Esophagus muscularis mucosa (tissue), 4 donors: ENCODE measurements around the gene PTPRD. TPM values are rescaled to one million over a fixed set of nuclear protein-coding genes. Genes with fewer than 3 reads are reported as not detected.

Experiments
- DNase-seq: peaks from one replicate; pipeline ENCODE4 v3.0.0-alpha.2; 2017; ENCODE audit errors: extremely low spot score
- H3K27ac ChIP-seq, 4 donors: fragments of 200-600 bp; sonication (generic); replicated peaks in 1 of 4; 1 replicate in 3 of 4; 2 replicates in 1 of 4; pipeline ENCODE4 v1.5.1; 2016 to 2019; ENCODE audit warnings: mild to moderate bottlenecking in 1 of 4
- H3K27me3 ChIP-seq, 4 donors: fragments of 200-600 bp; sonication (generic); one replicate each; pipeline versions ENCODE4 v1.5.1 to v1.6.0; 2016 to 2019
- H3K36me3 ChIP-seq, 4 donors: fragments of 200-600 bp; sonication (generic); one replicate each; pipeline ENCODE4 v1.5.1; 2016 to 2019
- H3K4me1 ChIP-seq, 4 donors: fragments of 200-600 bp; sonication (generic); one replicate each; pipeline ENCODE4 v1.5.1; 2016 to 2019
- H3K4me3 ChIP-seq, 4 donors: fragments of 200-600 bp; sonication (generic); 1 replicate in 2 of 4; 2 replicates in 2 of 4; pipeline ENCODE4 v1.5.1; 2016 to 2019; ENCODE audit warnings: mild to moderate bottlenecking in 4 of 4, moderate library complexity in 1 of 4
- H3K9me3 ChIP-seq, 4 donors: fragments of 200-600 bp; sonication (generic); 1 replicate in 3 of 4; 2 replicates in 1 of 4; pipeline ENCODE4 v1.5.1; 2016 to 2019
- CTCF ChIP-seq, 3 experiments: fragments of 200-600 bp in 2 of 3; fragments of 450-650 bp in 1 of 3; sonication (generic) in 2 of 3; IDR thresholded peaks; one replicate each; pipeline ENCODE4 v1.5.1; 2017 to 2019; ENCODE audit warnings: antibody characterized with exemption in 3 of 3, mild to moderate bottlenecking in 2 of 3, moderate library complexity in 1 of 3
- EP300 ChIP-seq: sonication (generic); formaldehyde crosslinking; IDR thresholded peaks from one replicate; pipeline ENCODE4 v1.6.1; 2017; ENCODE audit warnings: antibody characterized with exemption
- POLR2A ChIP-seq: fragments of 450-650 bp; IDR thresholded peaks from one replicate; pipeline ENCODE4 v1.6.1; 2017; ENCODE audit warnings: antibody characterized with exemption, moderate library complexity, mild to moderate bottlenecking, low read depth
- POLR2AphosphoS5 ChIP-seq, 2 donors: sonication (generic); formaldehyde crosslinking; IDR thresholded peaks; one replicate each; pipeline ENCODE4 v1.6.1; 2017; ENCODE audit warnings: antibody characterized with exemption in 2 of 2
- WGBS: methylation state at CpG from one replicate; pipeline ENCODE4 v1.1.5; 2018; 5-methylcytosine and 5-hydroxymethylcytosine counted together
- intact Hi-C: fragments of 100-400 bp; cut with DNase I; formaldehyde crosslinking; loops from one replicate; pipeline ENCODE4 v1.15.1; 2023
- total RNA-seq, 4 donors: library from RNA; depleted of rRNA; stranded (reverse); fragments of >200 nt; gene quantifications; one replicate each; pipeline versions ENCODE4 v1.1.0 to v1.2.1, GENCODE V29; 2016

Gene PTPRD
- total RNA-seq, 4 donors from 2014 or later, result 4.1 to 6.6 (median 5.0) TPM

DNA sequence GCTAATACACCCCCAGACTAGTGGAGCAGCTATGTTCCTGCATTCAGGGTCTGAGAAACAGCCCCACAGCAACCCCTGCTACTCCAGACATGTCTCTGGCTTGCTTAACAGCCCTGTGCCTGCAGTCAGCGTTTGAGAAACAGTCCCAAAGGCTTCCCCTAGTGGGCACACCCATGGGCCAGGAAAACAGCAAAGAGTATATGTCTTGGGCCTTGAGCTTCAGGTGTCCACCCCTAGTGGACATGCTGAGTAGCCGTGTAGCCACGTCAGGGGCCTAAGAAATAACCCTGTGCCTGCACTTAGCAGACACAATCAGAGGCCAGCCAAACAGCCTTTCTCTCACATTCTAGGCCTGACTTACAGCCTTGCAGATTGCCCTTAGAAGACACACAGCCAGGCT, 698.6 kb downstream of the PTPRD start:
- WGBS, result 68% methylated on average over 3 of the region's 3 CpGs
- H3K36me3 ChIP-seq, result no peaks in the 10 kb centered on the region
- H3K27me3 ChIP-seq, result no peaks in the 10 kb centered on the region
- no peak for DNase-seq
- TF ChIP-seq POLR2A (no peak), POLR2AphosphoS5 (IDR thresholded peaks at IDR 0.05) (no peak), CTCF (IDR thresholded peaks at IDR 0.05) (no peak), EP300 (no peak)
- H3K9me3 ChIP-seq, result peaks cover 0 to 16% (median 5%) of the 10 kb centered on the region in 4 donors
- H3K4me3 ChIP-seq, result no peak overlapping the region
- intact Hi-C loops, result no loop called here
- H3K27ac ChIP-seq, result no peak overlapping the region
- H3K4me1 ChIP-seq, result no peaks in the 10 kb centered on the region

DNA sequence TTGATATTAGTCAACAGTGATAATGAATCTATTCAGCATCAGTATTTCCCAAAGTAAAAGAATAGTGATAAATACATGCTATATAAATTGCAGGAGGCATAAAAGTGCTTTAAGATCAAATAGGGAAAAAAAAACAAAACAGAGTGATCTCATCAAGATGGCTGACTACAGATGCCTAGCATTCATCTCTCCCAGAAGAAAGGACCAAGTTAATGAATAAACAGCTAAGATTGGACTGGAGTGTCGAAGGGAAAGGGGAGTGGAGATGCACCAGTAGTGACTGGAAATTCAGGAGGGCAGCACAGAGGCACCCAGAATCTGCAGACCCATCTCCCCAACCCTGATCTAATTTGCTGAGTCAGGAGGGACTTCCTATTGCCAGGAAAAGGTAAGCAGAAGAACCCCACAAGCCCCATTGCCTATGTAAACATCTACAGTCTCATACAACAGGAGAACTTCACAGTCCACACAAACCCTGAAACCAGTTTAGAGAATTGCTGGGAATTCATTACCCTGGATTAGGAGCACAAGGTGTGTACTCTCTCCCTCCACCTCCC, 699.4 kb downstream of the PTPRD start:
- H3K36me3 ChIP-seq, result no peaks in the 10 kb centered on the region
- H3K27me3 ChIP-seq, result no peaks in the 10 kb centered on the region
- no peak for DNase-seq
- 63% methylated on average over 1 of the region's 1 CpG for WGBS
- TF ChIP-seq POLR2A (no peak), CTCF (IDR thresholded peaks at IDR 0.05) (no peak), EP300 (no peak), POLR2AphosphoS5 (IDR thresholded peaks at IDR 0.05) (no peak)
- H3K4me3 ChIP-seq, result no peak overlapping the region
- intact Hi-C loops, result no loop called here
- no peaks in the 10 kb centered on the region for H3K4me1 ChIP-seq
- H3K27ac ChIP-seq, result no peak overlapping the region
- peaks cover 0 to 16% (median 5%) of the 10 kb centered on the region in 4 donors for H3K9me3 ChIP-seq

DNA sequence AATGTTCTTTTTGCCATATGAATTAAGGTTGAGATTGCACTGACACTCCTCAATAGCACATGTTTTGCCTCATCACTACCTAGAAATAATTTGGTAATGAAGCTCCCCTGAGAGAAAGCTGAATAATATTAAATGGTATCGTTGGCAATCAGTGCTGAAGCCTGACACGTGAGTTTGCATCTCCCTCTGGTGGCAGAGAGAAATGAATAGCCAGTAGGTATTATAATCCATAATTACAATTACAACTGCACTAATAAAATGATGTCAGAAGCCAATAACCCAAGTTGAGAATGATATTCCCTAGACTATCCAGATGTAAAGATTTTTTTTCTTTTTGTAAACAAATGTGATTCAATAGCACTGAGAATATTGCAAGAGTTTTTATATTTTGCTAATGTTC, 700.3 kb downstream of the PTPRD start:
- Histone ChIP-seq H3K4me1 (no peaks in the 10 kb centered on the region), H3K36me3 (no peaks in the 10 kb centered on the region), H3K9me3 (peaks cover 0 to 16% (median 5%) of the 10 kb centered on the region in 4 donors), H3K27me3 (no peaks in the 10 kb centered on the region), H3K27ac (no peak overlapping the region), H3K4me3 (no peak overlapping the region)
- intact Hi-C loops, result no loop called here
- no peak for DNase-seq
- WGBS, result 7% methylated on average over 2 of the region's 2 CpGs
- TF ChIP-seq CTCF (IDR thresholded peaks at IDR 0.05) (no peak), EP300 (no peak), POLR2AphosphoS5 (IDR thresholded peaks at IDR 0.05) (no peak), POLR2A (no peak)

- no peaks in the 10 kb centered on the region for H3K36me3 ChIP-seq
- H3K27ac ChIP-seq, result no peak overlapping the region
- no peak overlapping the region for H3K4me3 ChIP-seq
- no peak for DNase-seq
- no peaks in the 10 kb centered on the region for H3K9me3 ChIP-seq
- no peak for TF ChIP-seq CTCF (IDR thresholded peaks at IDR 0.05)
- TF ChIP-seq POLR2A, result no peak
- no peak for TF ChIP-seq POLR2AphosphoS5 (IDR thresholded peaks at IDR 0.05)
- no peak for TF ChIP-seq EP300
- intact Hi-C loops, result no loop called here
- no peaks in the 10 kb centered on the region for H3K27me3 ChIP-seq
- whole genome bisulfite sequencing, result 73% methylated on average over 3 of the region's 3 CpGs
- H3K4me1 ChIP-seq, result no peaks in the 10 kb centered on the region
Observed at GRCh38 chr9:9905736-9906135, 707.1 kb downstream of the PTPRD start.

- H3K4me3 ChIP-seq, result no peak overlapping the region
- intact Hi-C loops, result no loop called here
- H3K27ac ChIP-seq, result no peak overlapping the region
- no peak for TF ChIP-seq EP300
- no peak for TF ChIP-seq CTCF (IDR thresholded peaks at IDR 0.05)
- no peak for TF ChIP-seq POLR2A
- DNase-seq, result no peak
- 36% methylated on average over 3 of the region's 3 CpGs for WGBS
- no peaks in the 10 kb centered on the region for H3K36me3 ChIP-seq
- H3K9me3 ChIP-seq, result no peaks in the 10 kb centered on the region
- no peaks in the 10 kb centered on the region for H3K27me3 ChIP-seq
- H3K4me1 ChIP-seq, result no peaks in the 10 kb centered on the region
Observed at GRCh38 chr9:9904041-9904440, 708.8 kb downstream of the PTPRD start.
